Skeletal muscle tissue (tissue), 4 donors: Measurements from ENCODE around the gene LAMTOR4. TPM values are rescaled to one million over a fixed set of nuclear protein-coding genes. Genes with fewer than 3 reads are reported as not detected.
A peak's percentile ranks its signal among the peaks of the same experiment; 100 is the strongest.

ENCODE experiments used
- H3K27ac ChIP-seq: one replicate; pipeline ENCODE4 v1.7.0; 2013; ENCODE audit warnings: mild to moderate bottlenecking, low read depth, low read length, inconsistent platforms
- H3K27me3 ChIP-seq, 3 donors: one replicate each; pipeline ENCODE4 v1.7.0; 2013; ENCODE audit warnings: low read length in 3 of 3; ENCODE audit not compliant: control insufficient read depth in 3 of 3, insufficient read depth in 3 of 3
- H3K36me3 ChIP-seq, 3 donors: one replicate each; pipeline ENCODE4 v1.7.0; 2013; ENCODE audit warnings: low read length in 3 of 3; ENCODE audit not compliant: control insufficient read depth in 3 of 3, insufficient read depth in 3 of 3
- H3K4me1 ChIP-seq, 3 donors: one replicate each; pipeline ENCODE4 v1.7.0; 2013; ENCODE audit warnings: low read length in 3 of 3, mild to moderate bottlenecking in 3 of 3; ENCODE audit not compliant: control insufficient read depth in 3 of 3, insufficient read depth in 3 of 3
- H3K4me3 ChIP-seq, 3 donors: one replicate each; pipeline ENCODE4 v1.7.0; 2013; ENCODE audit warnings: low read length in 3 of 3
- H3K9ac ChIP-seq, 3 donors: one replicate each; pipeline ENCODE4 v1.7.0; 2013; ENCODE audit warnings: low read length in 3 of 3, mild to moderate bottlenecking in 3 of 3, moderate library complexity in 2 of 3, low read depth in 1 of 3
- H3K9me3 ChIP-seq, 3 donors: one replicate each; pipeline ENCODE4 v1.7.0; 2013; ENCODE audit warnings: low read length in 3 of 3; ENCODE audit not compliant: control insufficient read depth in 3 of 3
- total RNA-seq: library from RNA; depleted of rRNA; stranded (reverse); fragments of >200 nt; gene quantifications from one replicate; pipeline ENCODE4 v1.2.3, GENCODE V29; 2014
- donor health status: Osteomylitis.

Gene LAMTOR4
- total RNA-seq, result 73.1 TPM

- Histone ChIP-seq H3K27me3 (no peaks in the 10 kb centered on the region), H3K4me3 (peak within 1 kb of the TSS; percentile 98 to 100 (median 99)), H3K9ac (peak within 1 kb of the TSS; percentile 91 to 98 (median 97)), H3K27ac (peak within 1 kb of the TSS; percentile 81), H3K4me1 (peaks cover 10 to 18% (median 10%) of the 10 kb centered on the region in 3 donors), H3K36me3 (peaks cover 8 to 9% (median 8%) of the 10 kb centered on the region in 3 donors), H3K9me3 (no peaks in the 10 kb centered on the region)
Measured at GRCh38 chr7:100148559-100149328, at the start of gene LAMTOR4. Gene LAMTOR4, plus strand, starts transcription at chr7:100148918. Its CDS starts 55 bp downstream, at chr7:100148973.

GRCh38 chr7:100099452-100099851 is 49.3 kb upstream of the LAMTOR4 start:
- no peaks in the 10 kb centered on the region for H3K9me3 ChIP-seq
- peak overlapping the region; percentile 83 to 95 (median 93) for H3K4me3 ChIP-seq
- H3K9ac ChIP-seq, result peak overlapping the region in 2 of 3 donors; percentile 81 to 84
- H3K36me3 ChIP-seq, result peaks cover 50 to 54% (median 53%) of the 10 kb centered on the region in 3 donors
- H3K27ac ChIP-seq, result peak overlapping the region; percentile 83
- no peaks in the 10 kb centered on the region for H3K27me3 ChIP-seq
- H3K4me1 ChIP-seq, result peaks cover 16 to 21% (median 21%) of the 10 kb centered on the region in 3 donors

- H3K27ac ChIP-seq, result peak overlapping the region; percentile 83
- H3K4me1 ChIP-seq, result peaks cover 16 to 21% (median 21%) of the 10 kb centered on the region in 3 donors
- no peaks in the 10 kb centered on the region for H3K27me3 ChIP-seq
- H3K36me3 ChIP-seq, result peaks cover 49 to 55% (median 50%) of the 10 kb centered on the region in 3 donors
- peak overlapping the region; percentile 83 to 95 (median 93) for H3K4me3 ChIP-seq
- H3K9ac ChIP-seq, result peak overlapping the region; percentile 73 to 84 (median 81)
- no peaks in the 10 kb centered on the region for H3K9me3 ChIP-seq
Measured at GRCh38 chr7:100100420-100101015, 48.2 kb upstream of the LAMTOR4 start.

- Histone ChIP-seq H3K4me3 (peak within 1 kb of the TSS; percentile 83 to 95 (median 93)), H3K4me1 (peaks cover 16 to 21% (median 21%) of the 10 kb centered on the region in 3 donors), H3K9me3 (no peaks in the 10 kb centered on the region), H3K27ac (peak within 1 kb of the TSS; percentile 83), H3K9ac (peak within 1 kb of the TSS; percentile 73 to 84 (median 81)), H3K27me3 (no peaks in the 10 kb centered on the region), H3K36me3 (peaks cover 47 to 54% (median 48%) of the 10 kb centered on the region in 3 donors)
Measured at GRCh38 chr7:100101016-100101862, 47.5 kb upstream of the LAMTOR4 start, which contains the start of the genes AP4M1 and MCM7. Gene AP4M1, plus strand, starts transcription at chr7:100101643. Its CDS starts 72 bp downstream, at chr7:100101715. Gene MCM7, minus strand, starts transcription at chr7:100101397. Its CDS starts 103 bp downstream, at chr7:100101294.

- Histone ChIP-seq H3K9ac (peak overlapping the region in 1 of 3 donors; percentile 60), H3K27ac (no peak overlapping the region), H3K27me3 (no peaks in the 10 kb centered on the region), H3K4me3 (no peak overlapping the region), H3K36me3 (peaks cover 41 to 55% (median 49%) of the 10 kb centered on the region in 3 donors), H3K9me3 (no peaks in the 10 kb centered on the region), H3K4me1 (peaks cover 16 to 21% (median 21%) of the 10 kb centered on the region in 3 donors)
Measured at GRCh38 chr7:100102950-100103840, 45.5 kb upstream of the LAMTOR4 start.

GRCh38 chr7:100105534-100105933 is 43.2 kb upstream of the LAMTOR4 start:
- Histone ChIP-seq H3K27me3 (no peaks in the 10 kb centered on the region), H3K9me3 (no peaks in the 10 kb centered on the region), H3K9ac (no peak overlapping the region), H3K4me1 (peaks cover 6 to 10% (median 8%) of the 10 kb centered on the region in 3 donors), H3K27ac (no peak overlapping the region), H3K4me3 (no peak overlapping the region), H3K36me3 (peaks cover 39 to 54% (median 46%) of the 10 kb centered on the region in 3 donors)

GRCh38 chr7:100106633-100107032 is 42.1 kb upstream of the LAMTOR4 start:
- no peak overlapping the region for H3K9ac ChIP-seq
- no peaks in the 10 kb centered on the region for H3K9me3 ChIP-seq
- no peaks in the 10 kb centered on the region for H3K27me3 ChIP-seq
- no peak overlapping the region for H3K27ac ChIP-seq
- no peak overlapping the region for H3K4me3 ChIP-seq
- peaks cover 47 to 63% (median 55%) of the 10 kb centered on the region in 3 donors for H3K36me3 ChIP-seq
- peaks cover 6 to 8% (median 7%) of the 10 kb centered on the region in 3 donors for H3K4me1 ChIP-seq

- no peak overlapping the region for H3K4me3 ChIP-seq
- H3K36me3 ChIP-seq, result peaks cover 51 to 65% (median 56%) of the 10 kb centered on the region in 3 donors
- H3K27ac ChIP-seq, result no peak overlapping the region
- no peaks in the 10 kb centered on the region for H3K27me3 ChIP-seq
- no peaks in the 10 kb centered on the region for H3K9me3 ChIP-seq
- peaks cover 5 to 6% (median 5%) of the 10 kb centered on the region in 3 donors for H3K4me1 ChIP-seq
- no peak overlapping the region for H3K9ac ChIP-seq
Measured at GRCh38 chr7:100107125-100107737, 41.5 kb upstream of the LAMTOR4 start.
